Measurements from ENCODE around the gene PRPH. TPM values are rescaled to one million over a fixed set of nuclear protein-coding genes. Genes with fewer than 3 reads are reported as not detected.

Gene PRPH
- total and polyA plus RNA-seq, 9 of the 15 experiments (the other 6 are each of a cell fraction or from before 2014, with no cell fraction given): 0.27 to 1.9 (median 1.3) TPM; not detected in 1

DNA sequence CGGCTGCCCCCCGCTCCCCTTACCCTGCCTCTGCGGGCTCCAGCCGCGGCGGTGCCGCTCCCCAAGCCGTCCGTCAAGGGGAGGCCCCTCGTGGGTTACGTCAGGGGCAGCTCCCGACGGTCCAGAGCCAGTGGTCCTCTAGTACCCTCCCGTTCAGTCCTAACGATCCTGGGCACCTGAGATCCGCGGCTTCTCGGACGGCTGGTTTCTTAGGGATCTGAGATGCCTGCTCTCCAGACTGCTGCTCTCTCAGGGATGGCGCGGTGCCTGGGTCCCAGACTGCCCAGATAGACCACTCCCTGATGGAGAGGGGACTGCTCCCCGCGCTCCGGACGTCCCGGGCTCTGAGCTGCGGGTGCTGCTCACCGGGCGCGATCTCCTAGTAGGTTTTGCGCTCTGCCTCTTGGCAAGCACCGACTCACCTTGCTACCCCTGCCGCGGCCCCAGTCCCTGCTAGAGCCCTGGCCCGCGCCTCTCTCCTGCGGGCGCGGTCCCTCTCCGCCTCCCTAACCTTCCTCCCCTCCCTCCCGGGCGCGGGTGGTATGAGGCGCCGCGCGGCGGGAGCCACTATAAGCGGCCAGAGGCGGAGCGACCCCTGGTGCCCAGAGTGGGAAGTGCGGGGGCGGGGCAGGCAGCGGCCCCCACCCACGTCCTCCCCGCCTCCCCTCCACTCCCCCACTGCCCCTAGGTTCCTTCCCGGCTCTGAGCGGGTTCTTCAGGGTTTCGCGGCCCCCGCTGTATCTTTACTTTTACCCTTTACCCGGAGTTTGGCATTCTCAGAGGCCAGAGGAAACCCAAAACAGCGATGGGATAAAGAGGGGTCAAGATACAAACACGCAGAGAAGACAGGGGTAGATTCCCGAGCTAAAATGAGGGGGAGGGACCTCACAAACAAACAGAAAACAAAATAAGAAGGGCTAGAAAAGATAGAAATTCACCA, 42.0 kb downstream of the PRPH start, which contains the start of gene C1QL4 (continued):
- TF ChIP-seq, protein P1, sequence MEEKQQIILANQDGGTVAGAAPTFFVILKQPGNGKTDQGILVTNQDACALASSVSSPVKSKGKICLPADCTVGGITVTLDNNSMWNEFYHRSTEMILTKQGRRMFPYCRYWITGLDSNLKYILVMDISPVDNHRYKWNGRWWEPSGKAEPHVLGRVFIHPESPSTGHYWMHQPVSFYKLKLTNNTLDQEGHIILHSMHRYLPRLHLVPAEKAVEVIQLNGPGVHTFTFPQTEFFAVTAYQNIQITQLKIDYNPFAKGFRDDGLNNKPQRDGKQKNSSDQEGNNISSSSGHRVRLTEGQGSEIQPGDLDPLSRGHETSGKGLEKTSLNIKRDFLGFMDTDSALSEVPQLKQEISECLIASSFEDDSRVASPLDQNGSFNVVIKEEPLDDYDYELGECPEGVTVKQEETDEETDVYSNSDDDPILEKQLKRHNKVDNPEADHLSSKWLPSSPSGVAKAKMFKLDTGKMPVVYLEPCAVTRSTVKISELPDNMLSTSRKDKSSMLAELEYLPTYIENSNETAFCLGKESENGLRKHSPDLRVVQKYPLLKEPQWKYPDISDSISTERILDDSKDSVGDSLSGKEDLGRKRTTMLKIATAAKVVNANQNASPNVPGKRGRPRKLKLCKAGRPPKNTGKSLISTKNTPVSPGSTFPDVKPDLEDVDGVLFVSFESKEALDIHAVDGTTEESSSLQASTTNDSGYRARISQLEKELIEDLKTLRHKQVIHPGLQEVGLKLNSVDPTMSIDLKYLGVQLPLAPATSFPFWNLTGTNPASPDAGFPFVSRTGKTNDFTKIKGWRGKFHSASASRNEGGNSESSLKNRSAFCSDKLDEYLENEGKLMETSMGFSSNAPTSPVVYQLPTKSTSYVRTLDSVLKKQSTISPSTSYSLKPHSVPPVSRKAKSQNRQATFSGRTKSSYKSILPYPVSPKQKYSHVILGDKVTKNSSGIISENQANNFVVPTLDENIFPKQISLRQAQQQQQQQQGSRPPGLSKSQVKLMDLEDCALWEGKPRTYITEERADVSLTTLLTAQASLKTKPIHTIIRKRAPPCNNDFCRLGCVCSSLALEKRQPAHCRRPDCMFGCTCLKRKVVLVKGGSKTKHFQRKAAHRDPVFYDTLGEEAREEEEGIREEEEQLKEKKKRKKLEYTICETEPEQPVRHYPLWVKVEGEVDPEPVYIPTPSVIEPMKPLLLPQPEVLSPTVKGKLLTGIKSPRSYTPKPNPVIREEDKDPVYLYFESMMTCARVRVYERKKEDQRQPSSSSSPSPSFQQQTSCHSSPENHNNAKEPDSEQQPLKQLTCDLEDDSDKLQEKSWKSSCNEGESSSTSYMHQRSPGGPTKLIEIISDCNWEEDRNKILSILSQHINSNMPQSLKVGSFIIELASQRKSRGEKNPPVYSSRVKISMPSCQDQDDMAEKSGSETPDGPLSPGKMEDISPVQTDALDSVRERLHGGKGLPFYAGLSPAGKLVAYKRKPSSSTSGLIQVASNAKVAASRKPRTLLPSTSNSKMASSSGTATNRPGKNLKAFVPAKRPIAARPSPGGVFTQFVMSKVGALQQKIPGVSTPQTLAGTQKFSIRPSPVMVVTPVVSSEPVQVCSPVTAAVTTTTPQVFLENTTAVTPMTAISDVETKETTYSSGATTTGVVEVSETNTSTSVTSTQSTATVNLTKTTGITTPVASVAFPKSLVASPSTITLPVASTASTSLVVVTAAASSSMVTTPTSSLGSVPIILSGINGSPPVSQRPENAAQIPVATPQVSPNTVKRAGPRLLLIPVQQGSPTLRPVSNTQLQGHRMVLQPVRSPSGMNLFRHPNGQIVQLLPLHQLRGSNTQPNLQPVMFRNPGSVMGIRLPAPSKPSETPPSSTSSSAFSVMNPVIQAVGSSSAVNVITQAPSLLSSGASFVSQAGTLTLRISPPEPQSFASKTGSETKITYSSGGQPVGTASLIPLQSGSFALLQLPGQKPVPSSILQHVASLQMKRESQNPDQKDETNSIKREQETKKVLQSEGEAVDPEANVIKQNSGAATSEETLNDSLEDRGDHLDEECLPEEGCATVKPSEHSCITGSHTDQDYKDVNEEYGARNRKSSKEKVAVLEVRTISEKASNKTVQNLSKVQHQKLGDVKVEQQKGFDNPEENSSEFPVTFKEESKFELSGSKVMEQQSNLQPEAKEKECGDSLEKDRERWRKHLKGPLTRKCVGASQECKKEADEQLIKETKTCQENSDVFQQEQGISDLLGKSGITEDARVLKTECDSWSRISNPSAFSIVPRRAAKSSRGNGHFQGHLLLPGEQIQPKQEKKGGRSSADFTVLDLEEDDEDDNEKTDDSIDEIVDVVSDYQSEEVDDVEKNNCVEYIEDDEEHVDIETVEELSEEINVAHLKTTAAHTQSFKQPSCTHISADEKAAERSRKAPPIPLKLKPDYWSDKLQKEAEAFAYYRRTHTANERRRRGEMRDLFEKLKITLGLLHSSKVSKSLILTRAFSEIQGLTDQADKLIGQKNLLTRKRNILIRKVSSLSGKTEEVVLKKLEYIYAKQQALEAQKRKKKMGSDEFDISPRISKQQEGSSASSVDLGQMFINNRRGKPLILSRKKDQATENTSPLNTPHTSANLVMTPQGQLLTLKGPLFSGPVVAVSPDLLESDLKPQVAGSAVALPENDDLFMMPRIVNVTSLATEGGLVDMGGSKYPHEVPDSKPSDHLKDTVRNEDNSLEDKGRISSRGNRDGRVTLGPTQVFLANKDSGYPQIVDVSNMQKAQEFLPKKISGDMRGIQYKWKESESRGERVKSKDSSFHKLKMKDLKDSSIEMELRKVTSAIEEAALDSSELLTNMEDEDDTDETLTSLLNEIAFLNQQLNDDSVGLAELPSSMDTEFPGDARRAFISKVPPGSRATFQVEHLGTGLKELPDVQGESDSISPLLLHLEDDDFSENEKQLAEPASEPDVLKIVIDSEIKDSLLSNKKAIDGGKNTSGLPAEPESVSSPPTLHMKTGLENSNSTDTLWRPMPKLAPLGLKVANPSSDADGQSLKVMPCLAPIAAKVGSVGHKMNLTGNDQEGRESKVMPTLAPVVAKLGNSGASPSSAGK (IDR thresholded peaks at IDR 0.05): no peak
- TF ChIP-seq DPF2 (IDR thresholded peaks at IDR 0.05) (no peak), HNRNPLL (IDR thresholded peaks at IDR 0.05; ENCODE audit: low read depth, low read length, poor library complexity, severe bottlenecking) (no peak)
- TF ChIP-seq, protein P2, sequence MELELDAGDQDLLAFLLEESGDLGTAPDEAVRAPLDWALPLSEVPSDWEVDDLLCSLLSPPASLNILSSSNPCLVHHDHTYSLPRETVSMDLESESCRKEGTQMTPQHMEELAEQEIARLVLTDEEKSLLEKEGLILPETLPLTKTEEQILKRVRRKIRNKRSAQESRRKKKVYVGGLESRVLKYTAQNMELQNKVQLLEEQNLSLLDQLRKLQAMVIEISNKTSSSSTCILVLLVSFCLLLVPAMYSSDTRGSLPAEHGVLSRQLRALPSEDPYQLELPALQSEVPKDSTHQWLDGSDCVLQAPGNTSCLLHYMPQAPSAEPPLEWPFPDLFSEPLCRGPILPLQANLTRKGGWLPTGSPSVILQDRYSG (tag; conservative IDR thresholded peaks at IDR 0.05; ENCODE audit: low read depth): no peak

Measured in K562 (cell line).